ENCODE results near the gene CDH22. TPM values are rescaled to one million over a fixed set of nuclear protein-coding genes. Genes with fewer than 3 reads are reported as not detected.

The CDH22 gene, protein sequence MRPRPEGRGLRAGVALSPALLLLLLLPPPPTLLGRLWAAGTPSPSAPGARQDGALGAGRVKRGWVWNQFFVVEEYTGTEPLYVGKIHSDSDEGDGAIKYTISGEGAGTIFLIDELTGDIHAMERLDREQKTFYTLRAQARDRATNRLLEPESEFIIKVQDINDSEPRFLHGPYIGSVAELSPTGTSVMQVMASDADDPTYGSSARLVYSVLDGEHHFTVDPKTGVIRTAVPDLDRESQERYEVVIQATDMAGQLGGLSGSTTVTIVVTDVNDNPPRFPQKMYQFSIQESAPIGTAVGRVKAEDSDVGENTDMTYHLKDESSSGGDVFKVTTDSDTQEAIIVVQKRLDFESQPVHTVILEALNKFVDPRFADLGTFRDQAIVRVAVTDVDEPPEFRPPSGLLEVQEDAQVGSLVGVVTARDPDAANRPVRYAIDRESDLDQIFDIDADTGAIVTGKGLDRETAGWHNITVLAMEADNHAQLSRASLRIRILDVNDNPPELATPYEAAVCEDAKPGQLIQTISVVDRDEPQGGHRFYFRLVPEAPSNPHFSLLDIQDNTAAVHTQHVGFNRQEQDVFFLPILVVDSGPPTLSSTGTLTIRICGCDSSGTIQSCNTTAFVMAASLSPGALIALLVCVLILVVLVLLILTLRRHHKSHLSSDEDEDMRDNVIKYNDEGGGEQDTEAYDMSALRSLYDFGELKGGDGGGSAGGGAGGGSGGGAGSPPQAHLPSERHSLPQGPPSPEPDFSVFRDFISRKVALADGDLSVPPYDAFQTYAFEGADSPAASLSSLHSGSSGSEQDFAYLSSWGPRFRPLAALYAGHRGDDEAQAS
- not detected for total RNA-seq

DNA sequence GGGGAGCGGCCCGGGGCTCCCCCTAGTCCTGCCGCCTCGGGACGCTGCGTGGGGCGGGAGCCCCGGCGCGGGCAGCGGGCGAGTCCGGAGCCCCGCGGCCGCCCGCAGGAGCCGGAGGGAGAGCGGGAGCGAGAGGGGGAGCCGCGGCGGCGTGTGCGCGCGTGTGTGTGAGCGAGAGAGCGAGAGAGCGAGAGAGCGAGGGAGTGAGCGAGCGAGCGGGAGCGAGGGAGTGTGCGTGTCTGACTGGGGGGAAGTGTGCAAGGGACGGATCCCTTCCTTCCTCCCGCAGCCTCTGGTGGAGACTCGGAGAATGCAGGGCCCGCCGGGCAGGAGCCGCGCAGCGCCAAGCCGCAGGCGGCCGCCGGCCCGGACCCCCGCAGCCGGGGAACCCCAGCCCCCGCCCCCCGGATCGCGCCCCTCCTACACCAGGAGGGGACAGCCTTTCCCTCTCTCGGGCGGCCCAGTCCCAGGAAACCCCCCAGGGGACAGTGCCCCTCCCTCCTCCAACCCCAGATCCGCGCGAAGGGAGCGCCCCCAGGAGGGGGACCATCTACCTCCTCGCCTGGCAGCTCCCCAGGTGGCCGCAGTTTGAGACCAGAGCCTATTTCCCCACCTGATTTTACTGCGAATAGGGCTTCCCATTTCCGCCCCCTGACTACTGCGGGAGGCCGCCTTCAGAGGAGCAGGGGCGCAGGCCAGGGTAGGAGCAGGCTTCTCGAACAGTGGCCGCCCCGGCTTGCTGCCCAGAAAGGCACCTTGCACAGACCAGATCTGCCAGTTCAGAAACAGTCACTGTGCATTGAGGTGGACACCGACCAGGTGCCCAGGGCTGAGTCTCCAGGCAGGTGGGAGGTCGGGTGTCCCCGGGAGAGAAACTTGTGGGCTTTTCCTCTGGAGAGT, at the start of gene CDH22:
Gene CDH22 (minus strand): TSS at position 241 of the 900 bp plus-strand sequence. CDS start 57,204 bp downstream, outside the sequence.
- POLR2A ChIA-PET: no interaction called here
- peak; percentile 48 for DNase-seq
- Mint-ChIP-seq H3K27me3 (peaks cover 68% of the 10 kb centered on the region), H3K4me3 (peak within 1 kb of the TSS; percentile 56), H3K27ac (no peak within 1 kb of the TSS), H3K9me3 (no peaks in the 10 kb centered on the region), H3K4me1 (peaks cover 6% of the 10 kb centered on the region), H3K36me3 (no peaks in the 10 kb centered on the region)
- peak; percentile 43 for ATAC-seq (ENCODE audit: low read depth)

DNA sequence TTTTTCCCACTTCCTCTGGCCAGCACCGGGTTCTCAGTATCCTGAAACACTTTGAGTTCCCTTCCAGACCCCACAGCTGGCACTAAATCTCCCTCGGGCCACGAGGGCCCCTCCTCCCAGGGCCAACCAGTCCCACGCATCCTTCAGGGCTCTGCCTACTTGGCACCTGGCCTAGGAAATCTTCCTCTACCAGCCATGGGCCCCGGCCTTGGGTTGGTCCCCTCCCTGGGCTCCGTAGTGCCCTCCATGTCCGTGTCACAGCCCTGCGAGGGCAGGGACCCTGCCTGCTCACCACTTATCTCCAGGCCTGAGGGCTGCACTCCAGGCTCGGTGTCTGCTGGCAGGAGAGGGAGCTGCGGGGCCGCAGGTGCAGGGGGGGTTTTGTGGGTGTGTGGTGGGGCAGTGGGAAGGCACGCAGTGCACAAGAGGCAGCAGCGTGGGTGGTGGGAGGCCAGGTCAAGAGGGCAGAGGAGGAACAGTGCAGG, 48.8 kb upstream of the CDH22 start:
- H3K4me3 Mint-ChIP-seq: no peak overlapping the region
- ATAC-seq (ENCODE audit: low read depth): peak; percentile 20
- peaks cover 26% of the 10 kb centered on the region for H3K4me1 Mint-ChIP-seq
- H3K9me3 Mint-ChIP-seq: no peaks in the 10 kb centered on the region
- no peak for DNase-seq
- peaks cover 13% of the 10 kb centered on the region for H3K36me3 Mint-ChIP-seq
- peak overlapping the region; percentile 64 for H3K27ac Mint-ChIP-seq
- H3K27me3 Mint-ChIP-seq: no peaks in the 10 kb centered on the region
- POLR2A ChIA-PET: no interaction called here

DNA sequence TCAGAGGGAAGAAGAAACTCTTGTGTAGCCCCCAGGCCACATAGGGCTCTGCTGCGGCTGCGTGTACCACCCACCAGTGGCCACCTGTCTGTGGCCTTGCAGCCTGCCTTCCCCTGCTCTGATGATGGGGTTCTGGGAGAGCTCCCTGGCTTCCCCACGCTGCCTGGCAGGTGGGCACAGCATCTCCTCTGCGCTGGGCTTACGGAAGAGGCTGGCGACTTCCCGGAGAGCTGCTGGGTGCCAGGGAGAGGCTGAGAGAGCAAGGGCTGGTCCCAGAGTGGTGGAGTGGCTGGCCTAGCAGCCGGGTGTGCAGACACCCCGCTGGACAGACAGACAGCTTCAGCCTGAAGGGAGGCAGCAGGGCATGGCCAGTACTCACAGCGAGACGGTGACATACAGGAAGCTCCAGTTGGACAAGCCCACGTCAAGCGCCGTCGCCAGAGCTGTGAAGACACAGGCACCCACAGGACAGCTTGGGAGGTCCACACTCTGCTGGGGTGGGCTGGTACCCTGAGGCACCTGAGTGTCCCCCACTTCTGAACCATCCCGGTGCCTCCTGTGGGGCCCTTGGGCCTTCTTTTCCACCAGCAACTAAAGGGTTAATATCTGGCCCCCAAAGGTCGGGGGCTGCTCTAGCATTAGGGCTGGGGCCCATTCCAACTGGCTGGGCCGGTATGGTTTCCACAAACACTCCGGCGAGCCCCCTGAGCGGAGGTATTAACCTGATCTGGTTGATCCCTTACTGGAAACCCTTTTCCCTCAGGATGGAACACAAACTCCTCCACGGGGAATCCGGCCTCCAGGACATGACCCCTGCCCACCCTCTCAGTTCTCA, 48.1 kb upstream of the CDH22 start:
- H3K4me1 Mint-ChIP-seq: peaks cover 19% of the 10 kb centered on the region
- no peaks in the 10 kb centered on the region for H3K9me3 Mint-ChIP-seq
- no peaks in the 10 kb centered on the region for H3K27me3 Mint-ChIP-seq
- ATAC-seq (ENCODE audit: low read depth) (no peak), DNase-seq (no peak)
- peak overlapping the region; percentile 62 for H3K27ac Mint-ChIP-seq
- POLR2A ChIA-PET: interaction anchor here (1.1 kb wide), 1 partner anchor 8 kb away, joined by 3 read pairs; no protein-coding TSS in a partner anchor
- no peak overlapping the region for H3K4me3 Mint-ChIP-seq
- H3K36me3 Mint-ChIP-seq: peaks cover 8% of the 10 kb centered on the region

DNA sequence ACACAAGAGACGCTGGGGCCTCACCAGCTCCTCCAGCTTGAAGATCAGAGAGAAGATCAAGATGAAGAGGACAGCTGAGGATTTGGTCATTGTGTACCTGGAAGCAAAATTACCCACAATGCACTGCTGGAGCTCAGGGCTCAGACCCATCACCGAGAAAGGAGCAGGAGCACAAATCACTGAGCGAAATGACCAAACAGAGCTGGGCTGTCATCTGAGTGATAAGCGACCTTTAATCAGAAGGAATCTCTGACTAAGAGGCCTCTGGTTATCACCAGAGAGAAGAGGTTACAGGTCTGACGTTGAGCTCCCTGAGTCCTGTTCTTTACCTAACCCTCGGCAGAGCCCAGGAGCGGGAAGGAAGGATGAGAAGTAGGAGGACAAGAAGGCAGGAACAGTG, 47.5 kb upstream of the CDH22 start:
- ATAC-seq (ENCODE audit: low read depth) (no peak), DNase-seq (no peak)
- Mint-ChIP-seq H3K27me3 (no peaks in the 10 kb centered on the region), H3K9me3 (no peaks in the 10 kb centered on the region), H3K4me1 (peaks cover 16% of the 10 kb centered on the region), H3K4me3 (no peak overlapping the region), H3K36me3 (peaks cover 9% of the 10 kb centered on the region), H3K27ac (peak overlapping the region; percentile 62)
- POLR2A ChIA-PET: interaction anchor here (1.1 kb wide), 1 partner anchor 8 kb away, joined by 3 read pairs; no protein-coding TSS in a partner anchor

DNA sequence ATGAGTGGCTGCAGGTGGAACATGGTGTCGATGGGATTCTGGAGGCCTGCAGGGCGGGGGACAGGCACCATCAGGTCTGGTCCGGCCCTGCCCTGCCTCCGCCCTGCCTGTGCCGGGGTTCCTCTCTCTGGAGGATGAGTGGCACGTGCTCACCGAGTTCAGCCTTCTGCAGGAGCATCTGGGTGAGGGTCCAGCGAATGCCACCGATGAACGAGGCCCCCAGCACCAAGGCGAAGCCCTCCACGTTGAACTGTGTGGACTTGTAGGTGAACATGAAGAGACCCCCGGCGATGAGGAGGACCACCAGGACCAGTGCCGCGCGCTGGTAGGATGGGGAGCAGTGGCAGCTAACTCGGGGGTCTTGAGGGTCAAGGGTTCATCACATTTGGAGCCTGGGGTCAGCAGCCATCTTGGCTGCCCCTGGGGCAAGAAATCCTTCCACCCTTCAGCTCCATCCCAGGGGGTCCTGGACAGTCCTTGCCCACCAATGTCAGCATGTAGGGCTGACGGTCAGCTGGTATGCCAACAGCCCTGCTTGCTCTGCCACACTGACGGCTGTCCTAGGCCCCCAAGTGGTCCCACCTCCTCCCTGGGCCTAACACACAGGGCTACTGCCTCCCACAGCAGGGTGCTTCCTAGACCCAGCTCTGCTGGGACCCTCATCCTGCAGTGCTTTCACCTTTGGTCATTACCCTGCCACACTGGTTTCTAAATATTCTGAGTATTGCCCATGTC, 46.8 kb upstream of the CDH22 start:
- Mint-ChIP-seq H3K36me3 (peaks cover 9% of the 10 kb centered on the region), H3K4me3 (no peak overlapping the region), H3K27me3 (no peaks in the 10 kb centered on the region), H3K9me3 (no peaks in the 10 kb centered on the region), H3K4me1 (peaks cover 21% of the 10 kb centered on the region), H3K27ac (no peak overlapping the region)
- DNase-seq (no peak), ATAC-seq (ENCODE audit: low read depth) (no peak)
- POLR2A ChIA-PET: interaction anchor here (1.1 kb wide), 1 partner anchor 9 kb away, joined by 3 read pairs; no protein-coding TSS in a partner anchor

DNA sequence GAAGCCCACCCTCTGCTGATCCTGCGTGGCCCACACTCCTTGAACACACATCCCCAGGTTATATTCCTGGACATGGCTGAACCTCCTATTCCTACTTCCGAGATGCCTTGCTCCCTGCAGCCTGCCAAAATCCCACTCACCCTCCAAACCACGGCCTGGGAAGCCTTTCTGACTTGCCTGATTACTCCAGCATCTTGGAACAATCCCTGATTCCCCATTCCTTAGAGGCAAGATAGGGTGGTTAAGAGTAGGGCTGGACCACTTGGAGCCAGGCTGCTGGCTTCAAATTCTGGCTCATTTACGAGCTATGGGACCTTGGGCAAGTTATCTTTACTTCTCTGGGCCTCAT, 45.9 kb upstream of the CDH22 start:
- no peaks in the 10 kb centered on the region for H3K27me3 Mint-ChIP-seq
- ATAC-seq (ENCODE audit: low read depth) (no peak), DNase-seq (no peak)
- POLR2A ChIA-PET: no interaction called here
- no peak overlapping the region for H3K27ac Mint-ChIP-seq
- no peaks in the 10 kb centered on the region for H3K9me3 Mint-ChIP-seq
- peaks cover 7% of the 10 kb centered on the region for H3K36me3 Mint-ChIP-seq
- H3K4me3 Mint-ChIP-seq: no peak overlapping the region
- peaks cover 19% of the 10 kb centered on the region for H3K4me1 Mint-ChIP-seq

DNA sequence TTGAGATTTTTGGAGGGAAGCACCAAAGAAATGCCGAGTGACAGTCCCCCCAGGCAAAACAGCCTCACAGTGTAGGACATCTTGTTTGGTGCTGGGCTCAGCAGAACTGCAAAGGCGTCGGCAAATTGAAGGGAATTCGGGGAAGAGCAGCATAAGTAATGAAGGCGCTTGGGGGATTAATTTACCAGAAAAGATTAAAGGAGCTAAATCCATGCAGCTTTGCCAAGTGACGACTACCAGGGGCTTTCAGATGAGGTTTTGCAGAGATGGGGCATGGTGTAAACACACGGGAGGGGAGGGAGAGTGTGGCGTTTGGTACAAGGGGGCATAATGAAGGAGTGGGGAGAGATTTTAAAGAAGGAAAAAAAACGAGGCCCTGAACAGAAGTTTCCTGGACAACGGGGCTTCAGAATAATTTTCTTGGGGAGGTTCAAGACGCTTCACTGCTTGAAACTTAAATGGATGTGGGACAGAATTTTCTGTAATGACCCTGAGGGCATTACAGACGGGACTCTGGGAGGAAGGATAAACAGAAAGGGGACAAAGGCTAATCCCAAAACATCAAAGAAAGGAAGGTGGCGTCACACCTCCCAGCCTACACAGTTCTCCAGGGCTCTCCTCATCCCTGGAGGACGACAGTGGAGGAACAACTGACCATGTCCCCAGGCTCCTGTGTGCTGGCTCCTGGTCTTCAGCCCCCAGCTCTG, 45.4 kb upstream of the CDH22 start:
- Mint-ChIP-seq H3K27ac (no peak overlapping the region), H3K36me3 (peaks cover 5% of the 10 kb centered on the region)
- no peak for ATAC-seq (ENCODE audit: low read depth)

DNA sequence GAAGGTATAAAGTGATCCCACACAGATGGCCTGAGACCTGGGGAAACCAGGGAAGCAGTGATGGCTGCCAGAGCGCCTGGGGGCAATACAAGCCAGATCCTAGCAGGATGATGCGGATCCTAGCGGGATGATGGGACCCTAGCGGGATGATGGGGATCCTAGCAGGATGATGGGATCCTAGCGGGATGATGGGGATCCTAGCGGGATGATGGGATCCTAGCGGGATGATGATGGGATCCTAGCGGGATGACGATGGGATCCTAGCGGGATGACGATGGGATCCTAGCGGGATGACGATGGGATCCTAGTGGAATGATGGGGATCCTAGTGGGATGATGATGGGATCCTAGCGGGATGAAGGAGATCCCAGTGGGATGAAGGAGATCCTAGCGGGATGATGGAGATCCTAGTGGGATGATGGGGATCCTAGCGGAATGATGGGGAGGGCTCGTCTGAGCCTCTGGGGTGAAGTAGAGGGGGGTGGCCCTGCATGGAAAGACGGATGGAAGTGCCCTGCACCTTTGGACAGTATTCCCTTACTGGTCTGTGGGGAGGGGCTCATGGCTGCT, 44.2 kb upstream of the CDH22 start:
- peaks cover 16% of the 10 kb centered on the region for H3K4me1 Mint-ChIP-seq
- H3K36me3 Mint-ChIP-seq: peaks cover 5% of the 10 kb centered on the region
- no peak overlapping the region for H3K4me3 Mint-ChIP-seq
- POLR2A ChIA-PET: no interaction called here
- no peaks in the 10 kb centered on the region for H3K9me3 Mint-ChIP-seq
- ATAC-seq (ENCODE audit: low read depth): no peak
- H3K27me3 Mint-ChIP-seq: no peaks in the 10 kb centered on the region
- H3K27ac Mint-ChIP-seq: no peak overlapping the region
- DNase-seq: no peak

More for the DNA sequence above, 45.4 kb upstream of the CDH22 start:
- Mint-ChIP-seq H3K27me3 (no peaks in the 10 kb centered on the region), H3K4me3 (no peak overlapping the region), H3K4me1 (peaks cover 17% of the 10 kb centered on the region), H3K9me3 (no peaks in the 10 kb centered on the region)
- no peak for DNase-seq
- POLR2A ChIA-PET: no interaction called here

DNA sequence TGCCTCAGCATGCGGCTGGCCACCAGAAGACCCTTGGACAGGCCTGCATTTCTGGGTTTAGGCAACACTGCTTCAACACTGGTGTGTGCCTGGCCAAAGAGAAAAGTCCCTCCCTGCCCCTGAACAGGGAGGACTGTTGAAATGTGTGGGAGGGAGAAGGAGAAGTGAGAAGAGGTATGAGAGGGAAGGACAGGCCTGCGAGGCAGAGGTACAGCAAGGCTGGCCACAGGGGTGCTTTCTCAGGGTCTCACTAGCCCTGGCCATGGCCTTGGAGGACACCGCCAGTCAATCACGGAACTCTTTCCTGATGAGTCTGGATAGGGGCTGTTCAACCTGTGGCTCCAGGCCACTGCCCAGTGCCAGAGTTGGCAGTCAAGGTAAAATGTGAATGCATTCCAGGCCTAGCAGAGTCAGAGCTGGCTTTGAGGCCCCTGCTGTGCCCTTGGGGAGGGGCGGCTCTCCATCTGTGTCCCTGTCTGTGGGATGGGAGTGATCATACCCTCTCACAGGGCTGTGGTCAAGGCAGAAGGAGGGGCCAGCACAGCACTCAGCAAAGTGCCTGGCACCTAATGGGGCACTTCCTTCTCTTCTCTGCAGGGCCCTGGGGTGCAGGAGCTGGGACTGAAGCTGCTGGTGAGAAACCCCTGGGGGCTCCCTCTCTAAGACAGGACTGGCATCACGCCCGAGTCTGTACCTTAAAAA, 43.2 kb upstream of the CDH22 start:
- no peaks in the 10 kb centered on the region for H3K9me3 Mint-ChIP-seq
- DNase-seq: no peak
- POLR2A ChIA-PET: no interaction called here
- no peak overlapping the region for H3K4me3 Mint-ChIP-seq
- H3K4me1 Mint-ChIP-seq: peaks cover 13% of the 10 kb centered on the region
- peaks cover 6% of the 10 kb centered on the region for H3K36me3 Mint-ChIP-seq
- H3K27ac Mint-ChIP-seq: no peak overlapping the region
- no peaks in the 10 kb centered on the region for H3K27me3 Mint-ChIP-seq
- no peak for ATAC-seq (ENCODE audit: low read depth)

DNA sequence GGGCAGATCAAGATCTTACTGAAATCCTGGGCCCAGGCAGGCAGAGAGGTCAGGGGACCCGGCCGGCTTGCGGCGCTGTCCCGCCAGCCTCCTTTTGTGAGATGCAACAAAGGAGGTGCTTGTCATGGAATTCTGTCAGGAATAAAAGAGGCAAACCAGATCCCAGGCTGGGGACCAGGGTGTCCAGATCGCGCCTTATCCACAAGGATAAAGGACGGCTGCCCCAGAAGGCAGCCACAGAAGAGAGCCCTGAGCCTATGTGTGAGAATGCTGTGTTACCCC, 42.6 kb upstream of the CDH22 start:
- Mint-ChIP-seq H3K9me3 (no peaks in the 10 kb centered on the region), H3K36me3 (peaks cover 6% of the 10 kb centered on the region), H3K27ac (no peak overlapping the region), H3K27me3 (no peaks in the 10 kb centered on the region), H3K4me3 (no peak overlapping the region), H3K4me1 (peaks cover 13% of the 10 kb centered on the region)
- DNase-seq: no peak
- POLR2A ChIA-PET: no interaction called here
- no peak for ATAC-seq (ENCODE audit: low read depth)
